Measurements from ENCODE around the gene ZNF484.
"Not testable (repeated sequence)": the region's sequence is repeated elsewhere in the genome, so short reads cannot be mapped to it uniquely, and the experiment has no call there.

ZNF484 gene

DNA sequence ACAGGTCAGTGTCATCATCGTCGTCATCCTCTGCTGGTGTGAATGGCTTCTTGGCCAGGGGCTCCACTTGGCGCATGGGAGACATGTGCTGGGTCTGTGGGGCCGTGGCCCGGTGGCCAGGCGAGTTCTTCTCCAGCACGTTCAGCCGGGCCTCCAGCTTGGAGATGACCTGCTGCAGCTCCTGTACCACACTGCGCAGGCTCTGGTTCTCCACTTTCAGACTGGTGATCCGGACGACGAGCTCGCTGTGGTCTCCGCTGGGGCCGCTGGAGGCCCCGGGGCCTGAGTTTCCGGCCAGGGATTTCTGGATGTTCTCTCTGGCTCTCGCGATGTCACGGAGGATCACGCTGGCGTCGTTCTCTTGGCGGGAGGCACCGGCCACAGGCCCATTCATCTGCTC is 40.6 kb downstream of the ZNF484 start:
- Mint-ChIP-seq H3K36me3 (ENCODE audit: low read depth) (peaks cover 7% of the 10 kb centered on the region), H3K27me3 (peaks cover 2% of the 10 kb centered on the region), H3K9me3 (peaks cover 52% of the 10 kb centered on the region), H3K4me3 (no peak overlapping the region), H3K4me1 (ENCODE audit: low read depth) (no peaks in the 10 kb centered on the region), H3K27ac (no peak overlapping the region)
- intact Hi-C loops (cut with micrococcal nuclease) = no loop called here

- H3K27me3 Mint-ChIP-seq = peaks cover 15% of the 10 kb centered on the region
- H3K36me3 Mint-ChIP-seq (ENCODE audit: low read depth) = no peaks in the 10 kb centered on the region
- H3K27ac Mint-ChIP-seq = no peak overlapping the region
- H3K9me3 Mint-ChIP-seq = peaks cover 26% of the 10 kb centered on the region
- no peaks in the 10 kb centered on the region for H3K4me1 Mint-ChIP-seq (ENCODE audit: low read depth)
- no peak overlapping the region for H3K4me3 Mint-ChIP-seq
- intact Hi-C loops (cut with micrococcal nuclease) = no loop called here
Measured at GRCh38 chr9:92829420-92829819, 48.4 kb downstream of the ZNF484 start.

DNA sequence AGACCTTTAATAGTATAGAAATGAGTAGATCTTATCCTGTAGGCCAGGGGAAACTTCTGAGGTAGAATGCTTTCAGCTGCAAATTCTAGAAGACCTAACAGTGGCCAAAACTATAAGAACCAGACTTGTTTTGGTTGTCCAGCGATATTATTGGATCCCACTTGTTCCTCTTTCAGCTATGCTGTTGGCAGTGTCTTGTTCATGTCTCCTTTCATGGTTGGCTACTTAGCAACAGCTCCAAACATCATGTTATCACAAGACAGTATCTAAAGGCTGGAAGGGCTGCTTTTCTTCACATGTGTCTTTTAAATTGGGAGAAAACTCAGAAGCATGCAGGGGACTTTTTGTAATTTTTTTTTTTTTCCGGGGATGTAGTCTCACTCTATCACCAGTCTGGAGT is 52.8 kb downstream of the ZNF484 start:
- H3K4me3 Mint-ChIP-seq; intact Hi-C loops (cut with micrococcal nuclease); H3K36me3 Mint-ChIP-seq (ENCODE audit: low read depth): not testable (repeated sequence)

GRCh38 chr9:92820964-92821363 is 56.9 kb downstream of the ZNF484 start:
- H3K4me1 Mint-ChIP-seq (ENCODE audit: low read depth) = no peaks in the 10 kb centered on the region
- no peaks in the 10 kb centered on the region for H3K9me3 Mint-ChIP-seq
- H3K36me3 Mint-ChIP-seq (ENCODE audit: low read depth) = no peaks in the 10 kb centered on the region

More for the DNA sequence above, 52.8 kb downstream of the ZNF484 start:
- not testable (repeated sequence) for H3K9me3 Mint-ChIP-seq; H3K4me1 Mint-ChIP-seq (ENCODE audit: low read depth); H3K27ac Mint-ChIP-seq
- peaks cover 29% of the 10 kb centered on the region for H3K27me3 Mint-ChIP-seq

GRCh38 chr9:92819898-92820297 is 57.9 kb downstream of the ZNF484 start:
- H3K9me3 Mint-ChIP-seq; H3K36me3 Mint-ChIP-seq (ENCODE audit: low read depth); intact Hi-C loops (cut with micrococcal nuclease); H3K27ac Mint-ChIP-seq; H3K4me1 Mint-ChIP-seq (ENCODE audit: low read depth); H3K4me3 Mint-ChIP-seq: not testable (repeated sequence)
- peaks cover 45% of the 10 kb centered on the region for H3K27me3 Mint-ChIP-seq

More at GRCh38 chr9:92820964-92821363, 56.9 kb downstream of the ZNF484 start:
- intact Hi-C loops (cut with micrococcal nuclease) = no loop called here
- Mint-ChIP-seq H3K27me3 (peaks cover 40% of the 10 kb centered on the region), H3K4me3 (no peak overlapping the region), H3K27ac (no peak overlapping the region)

DNA sequence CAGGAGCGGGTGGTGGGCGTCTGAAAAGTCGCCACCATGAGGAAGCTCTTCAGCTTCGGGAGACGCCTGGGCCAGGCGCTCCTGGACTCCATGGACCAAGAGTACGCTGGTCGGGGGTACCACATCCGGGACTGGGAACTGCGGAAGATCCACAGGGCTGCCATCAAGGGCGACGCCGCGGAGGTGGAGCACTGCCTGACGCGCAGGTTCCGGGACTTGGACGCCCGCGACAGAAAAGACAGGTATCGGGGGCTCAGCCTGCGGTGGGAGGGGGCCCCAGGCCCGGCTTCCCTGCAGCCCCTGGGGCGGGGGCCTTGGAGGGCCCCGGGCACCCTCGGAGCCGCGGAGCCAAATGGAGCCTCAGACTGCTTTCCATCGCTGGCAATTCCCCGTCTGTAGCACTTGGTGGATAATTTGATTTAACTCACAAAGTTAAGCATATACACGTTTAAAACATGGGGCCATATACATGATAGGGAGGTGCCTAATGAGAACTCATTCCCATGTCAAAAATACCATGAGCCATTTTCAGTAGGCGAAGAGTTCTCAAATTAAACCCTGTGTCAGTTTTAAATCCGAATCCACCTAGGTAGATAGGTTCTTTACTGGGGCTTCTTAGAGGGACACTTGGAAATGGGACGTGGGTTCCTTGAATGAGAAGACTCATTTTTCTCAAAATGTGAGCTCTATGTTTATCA is 68.1 kb downstream of the ZNF484 start:
- H3K9me3 Mint-ChIP-seq; H3K4me1 Mint-ChIP-seq (ENCODE audit: low read depth); H3K27ac Mint-ChIP-seq; H3K36me3 Mint-ChIP-seq (ENCODE audit: low read depth); intact Hi-C loops (cut with micrococcal nuclease): not testable (repeated sequence)
- H3K4me3 Mint-ChIP-seq = peak overlapping the region; percentile 58
- H3K27me3 Mint-ChIP-seq = peaks cover 72% of the 10 kb centered on the region

- intact Hi-C loops (cut with micrococcal nuclease) = no loop called here
- H3K27ac Mint-ChIP-seq = no peak overlapping the region
- H3K9me3 Mint-ChIP-seq = no peaks in the 10 kb centered on the region
Measured at GRCh38 chr9:92808726-92809451, 68.9 kb downstream of the ZNF484 start.

DNA sequence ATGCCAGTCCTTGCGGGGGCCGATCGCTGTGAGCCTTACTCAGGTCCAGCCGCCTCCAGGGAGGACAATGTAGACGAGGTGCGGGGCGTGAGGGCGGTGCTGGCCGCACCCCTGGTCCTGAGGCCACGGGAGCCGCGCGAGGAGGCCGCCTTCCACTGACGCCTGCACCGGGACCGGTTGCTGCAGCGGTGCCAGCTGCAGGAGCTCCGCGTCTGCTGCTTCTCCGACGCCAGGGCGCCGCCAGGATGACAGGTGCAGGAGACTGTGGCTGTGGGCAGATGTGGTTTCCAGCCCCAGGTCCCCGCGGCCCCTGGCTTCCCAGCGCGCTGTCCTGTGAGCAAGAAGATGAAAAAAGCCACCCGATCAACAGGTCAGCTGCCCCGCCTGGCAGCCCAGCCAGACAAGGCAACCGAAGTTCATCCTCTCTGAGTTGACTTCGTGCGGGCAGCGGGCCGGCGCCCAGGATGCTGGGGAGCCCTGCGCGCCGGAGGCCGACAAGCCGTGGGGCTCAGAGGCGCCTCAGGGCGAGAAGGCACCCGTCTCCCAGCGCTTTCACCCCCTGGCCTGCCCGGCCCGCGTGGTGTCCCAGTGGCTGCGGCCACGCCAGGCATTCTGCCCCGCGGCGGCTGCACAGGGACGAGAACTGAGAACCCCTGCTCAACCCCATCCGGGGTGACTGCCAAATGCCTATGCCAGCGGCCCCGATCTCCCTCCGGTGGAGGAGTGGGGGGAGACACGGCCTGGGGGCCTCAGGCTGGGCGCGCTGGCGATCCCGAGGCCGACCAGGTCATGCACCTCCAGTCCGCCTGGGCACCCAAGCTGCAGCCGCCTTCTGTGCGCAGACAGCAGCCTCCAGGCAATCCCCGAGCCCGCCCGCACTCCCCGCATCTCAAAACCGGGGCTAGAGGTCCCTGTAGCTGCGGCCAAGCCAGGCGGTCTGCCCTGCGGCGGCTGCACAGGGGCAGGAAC is 69.8 kb downstream of the ZNF484 start:
- H3K4me3 Mint-ChIP-seq = no peak overlapping the region
- H3K27me3 Mint-ChIP-seq = peaks cover 60% of the 10 kb centered on the region
- no peaks in the 10 kb centered on the region for H3K9me3 Mint-ChIP-seq
- H3K4me1 Mint-ChIP-seq (ENCODE audit: low read depth) = peaks cover 8% of the 10 kb centered on the region
- intact Hi-C loops (cut with micrococcal nuclease) = no loop called here
- H3K36me3 Mint-ChIP-seq (ENCODE audit: low read depth) = no peaks in the 10 kb centered on the region
- H3K27ac Mint-ChIP-seq = no peak overlapping the region

More at GRCh38 chr9:92808726-92809451, 68.9 kb downstream of the ZNF484 start:
- H3K4me1 Mint-ChIP-seq (ENCODE audit: low read depth) = peaks cover 8% of the 10 kb centered on the region
- H3K4me3 Mint-ChIP-seq = peak overlapping the region; percentile 58
- H3K36me3 Mint-ChIP-seq (ENCODE audit: low read depth) = no peaks in the 10 kb centered on the region
- H3K27me3 Mint-ChIP-seq = peaks cover 65% of the 10 kb centered on the region

DNA sequence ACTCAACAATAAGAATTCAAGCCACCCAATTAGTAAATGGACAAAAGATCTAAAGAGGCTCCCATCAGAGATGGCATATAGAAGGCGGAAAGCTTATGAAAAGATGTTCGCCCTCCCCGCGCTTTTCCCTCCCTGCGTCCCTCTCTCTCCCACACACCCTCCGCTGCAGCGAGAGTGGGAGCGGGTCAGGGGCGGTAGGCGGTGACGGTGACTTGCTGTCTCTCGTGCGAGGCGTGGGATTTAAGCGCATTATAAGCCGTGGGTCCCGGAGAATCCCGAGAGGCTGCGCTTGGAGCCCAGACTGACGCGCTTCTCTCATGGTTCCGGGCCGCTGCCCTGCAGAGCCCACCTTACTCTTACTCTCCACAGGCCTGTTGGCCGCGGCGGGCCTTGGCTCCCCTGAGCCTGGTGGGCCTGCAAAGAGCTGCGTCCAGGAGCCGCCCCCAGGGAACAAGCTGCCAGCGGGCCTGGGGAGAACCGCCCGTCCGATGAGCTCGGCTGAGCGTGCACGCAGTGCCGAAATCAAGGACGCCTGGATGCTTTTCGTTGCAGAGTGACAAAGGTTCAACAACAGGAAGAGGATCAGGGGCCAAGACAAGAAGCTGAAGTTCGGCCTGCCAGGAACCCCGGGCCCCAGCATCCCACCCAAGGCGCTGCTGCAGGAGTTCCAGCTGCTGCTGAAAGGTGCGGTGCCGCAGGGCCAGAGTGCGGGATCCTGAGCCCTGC is 70.6 kb downstream of the ZNF484 start:
- Mint-ChIP-seq H3K9me3 (no peaks in the 10 kb centered on the region), H3K27me3 (peaks cover 55% of the 10 kb centered on the region), H3K4me1 (ENCODE audit: low read depth) (peaks cover 8% of the 10 kb centered on the region), H3K4me3 (no peak overlapping the region), H3K27ac (no peak overlapping the region), H3K36me3 (ENCODE audit: low read depth) (no peaks in the 10 kb centered on the region)
- intact Hi-C loops (cut with micrococcal nuclease) = no loop called here

GRCh38 chr9:92804727-92805126 is 73.1 kb downstream of the ZNF484 start:
- Mint-ChIP-seq H3K27ac (no peak overlapping the region), H3K9me3 (no peaks in the 10 kb centered on the region), H3K27me3 (peaks cover 42% of the 10 kb centered on the region), H3K36me3 (ENCODE audit: low read depth) (no peaks in the 10 kb centered on the region), H3K4me1 (ENCODE audit: low read depth) (peaks cover 8% of the 10 kb centered on the region), H3K4me3 (no peak overlapping the region)
- intact Hi-C loops (cut with micrococcal nuclease) = no loop called here

GRCh38 chr9:92798358-92798757 is 79.5 kb downstream of the ZNF484 start:
- H3K36me3 Mint-ChIP-seq (ENCODE audit: low read depth) = no peaks in the 10 kb centered on the region
- no peaks in the 10 kb centered on the region for H3K9me3 Mint-ChIP-seq

GRCh38 chr9:92796337-92796804 is 81.5 kb downstream of the ZNF484 start:
- intact Hi-C loops (cut with micrococcal nuclease); H3K9me3 Mint-ChIP-seq: not testable (repeated sequence)

More at GRCh38 chr9:92798358-92798757, 79.5 kb downstream of the ZNF484 start:
- Mint-ChIP-seq H3K27me3 (peaks cover 30% of the 10 kb centered on the region), H3K27ac (no peak overlapping the region), H3K4me1 (ENCODE audit: low read depth) (no peaks in the 10 kb centered on the region), H3K4me3 (no peak overlapping the region)
- intact Hi-C loops (cut with micrococcal nuclease) = no loop called here

DNA sequence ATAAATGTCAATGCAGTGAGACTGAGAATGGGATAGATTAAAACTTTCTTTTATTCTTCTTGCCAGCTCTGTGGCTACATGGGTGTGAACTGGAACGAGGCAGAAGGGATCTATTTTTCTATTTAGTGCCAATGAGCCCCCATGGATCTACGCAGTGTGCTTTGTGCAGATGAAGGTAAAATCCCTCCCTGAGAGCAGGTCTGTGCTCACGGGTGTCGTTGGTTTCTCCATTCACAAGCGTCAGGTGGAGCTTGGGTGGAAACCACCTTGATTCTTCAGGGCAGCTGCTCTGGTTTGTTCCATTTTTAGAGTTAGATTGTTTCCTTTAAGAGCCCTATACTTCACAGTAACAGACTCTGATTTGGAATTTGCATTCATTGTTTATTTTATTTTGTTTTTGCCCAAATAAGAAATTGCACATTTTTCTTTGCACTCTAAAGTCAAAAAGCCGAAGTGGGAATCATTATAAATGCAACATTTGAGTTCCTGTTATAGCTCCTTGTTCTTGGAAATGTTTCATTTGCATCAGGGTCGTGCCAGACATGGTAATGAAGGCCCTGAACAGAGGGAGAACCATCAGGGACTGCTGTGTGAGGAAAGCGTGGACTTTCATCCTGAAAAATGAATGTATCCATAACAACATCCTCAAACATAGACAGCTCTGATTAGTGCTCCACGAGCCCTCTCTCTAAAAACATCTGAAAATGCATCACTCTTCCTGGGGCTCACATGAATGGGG is 82.1 kb downstream of the ZNF484 start:
- Mint-ChIP-seq H3K27ac (no peak overlapping the region), H3K4me3 (no peak overlapping the region), H3K36me3 (ENCODE audit: low read depth) (no peaks in the 10 kb centered on the region), H3K4me1 (ENCODE audit: low read depth) (peaks cover 4% of the 10 kb centered on the region), H3K9me3 (no peaks in the 10 kb centered on the region), H3K27me3 (peaks cover 33% of the 10 kb centered on the region)
- intact Hi-C loops (cut with micrococcal nuclease) = no loop called here

More at GRCh38 chr9:92796337-92796804, 81.5 kb downstream of the ZNF484 start:
- not testable (repeated sequence) for H3K36me3 Mint-ChIP-seq (ENCODE audit: low read depth); H3K4me3 Mint-ChIP-seq; H3K4me1 Mint-ChIP-seq (ENCODE audit: low read depth); H3K27ac Mint-ChIP-seq
- peaks cover 33% of the 10 kb centered on the region for H3K27me3 Mint-ChIP-seq

Measured in dendritic cell treated with granulocyte-macrophage colony-stimulating factor and Interleukin-4, amounts not matched to agents 40 ng/mL and 50 ng/mL, for 4 days (primary cell).